B cell (primary cell): ENCODE measurements around the gene PHOSPHO2.

Experiments used
- EZH2 ChIP-seq: IDR thresholded peaks from 2 replicates; pipeline ENCODE4 v1.6.1; 2012; ENCODE audit warnings: borderline replicate concordance, low read depth, mild to moderate bottlenecking, moderate library complexity, low read length; ENCODE audit not compliant: insufficient read depth, poor library complexity, severe bottlenecking
- TF ChIP-seq, protein P1 (sequence below): fragments of 200-600 bp; IDR thresholded peaks from one replicate; pipeline ENCODE4 v1.8.0; 2022; ENCODE audit warnings: antibody characterized with exemption, mild to moderate bottlenecking

DNA sequence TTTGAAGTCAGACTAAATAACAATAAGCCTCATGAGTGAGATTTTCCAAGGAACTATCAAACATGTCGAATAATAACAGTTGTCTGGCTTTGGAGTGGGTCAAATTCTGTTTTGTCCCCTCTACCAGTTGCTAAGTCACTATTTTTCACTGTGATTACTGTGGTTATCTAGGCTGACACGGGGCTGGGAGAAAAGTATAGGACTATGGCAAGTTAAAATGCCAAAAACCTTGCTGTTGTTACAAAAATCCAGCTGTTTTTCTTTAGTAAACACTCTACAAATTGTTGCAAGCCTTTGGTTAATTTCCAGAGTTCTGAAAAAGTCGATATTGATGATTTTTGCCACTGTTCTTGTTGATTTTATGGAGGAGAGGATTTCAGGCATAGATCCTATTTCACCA, 1.6 kb upstream of the PHOSPHO2 start:
- TF ChIP-seq, protein P1, sequence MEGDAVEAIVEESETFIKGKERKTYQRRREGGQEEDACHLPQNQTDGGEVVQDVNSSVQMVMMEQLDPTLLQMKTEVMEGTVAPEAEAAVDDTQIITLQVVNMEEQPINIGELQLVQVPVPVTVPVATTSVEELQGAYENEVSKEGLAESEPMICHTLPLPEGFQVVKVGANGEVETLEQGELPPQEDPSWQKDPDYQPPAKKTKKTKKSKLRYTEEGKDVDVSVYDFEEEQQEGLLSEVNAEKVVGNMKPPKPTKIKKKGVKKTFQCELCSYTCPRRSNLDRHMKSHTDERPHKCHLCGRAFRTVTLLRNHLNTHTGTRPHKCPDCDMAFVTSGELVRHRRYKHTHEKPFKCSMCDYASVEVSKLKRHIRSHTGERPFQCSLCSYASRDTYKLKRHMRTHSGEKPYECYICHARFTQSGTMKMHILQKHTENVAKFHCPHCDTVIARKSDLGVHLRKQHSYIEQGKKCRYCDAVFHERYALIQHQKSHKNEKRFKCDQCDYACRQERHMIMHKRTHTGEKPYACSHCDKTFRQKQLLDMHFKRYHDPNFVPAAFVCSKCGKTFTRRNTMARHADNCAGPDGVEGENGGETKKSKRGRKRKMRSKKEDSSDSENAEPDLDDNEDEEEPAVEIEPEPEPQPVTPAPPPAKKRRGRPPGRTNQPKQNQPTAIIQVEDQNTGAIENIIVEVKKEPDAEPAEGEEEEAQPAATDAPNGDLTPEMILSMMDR, result no peak
- no peak for TF ChIP-seq EZH2
